AG20443 (cell line): Measurements from ENCODE around the gene DUOXA1.
"Not testable (repeated sequence)": the region's sequence is repeated elsewhere in the genome, so short reads cannot be mapped to it uniquely, and the experiment has no call there.

Source experiments
- DNase-seq: peaks from one replicate; pipeline ENCODE4 v3.0.0; 2012; ENCODE audit warnings: low spot score, mixed read lengths

The DUOXA1 gene

DNA sequence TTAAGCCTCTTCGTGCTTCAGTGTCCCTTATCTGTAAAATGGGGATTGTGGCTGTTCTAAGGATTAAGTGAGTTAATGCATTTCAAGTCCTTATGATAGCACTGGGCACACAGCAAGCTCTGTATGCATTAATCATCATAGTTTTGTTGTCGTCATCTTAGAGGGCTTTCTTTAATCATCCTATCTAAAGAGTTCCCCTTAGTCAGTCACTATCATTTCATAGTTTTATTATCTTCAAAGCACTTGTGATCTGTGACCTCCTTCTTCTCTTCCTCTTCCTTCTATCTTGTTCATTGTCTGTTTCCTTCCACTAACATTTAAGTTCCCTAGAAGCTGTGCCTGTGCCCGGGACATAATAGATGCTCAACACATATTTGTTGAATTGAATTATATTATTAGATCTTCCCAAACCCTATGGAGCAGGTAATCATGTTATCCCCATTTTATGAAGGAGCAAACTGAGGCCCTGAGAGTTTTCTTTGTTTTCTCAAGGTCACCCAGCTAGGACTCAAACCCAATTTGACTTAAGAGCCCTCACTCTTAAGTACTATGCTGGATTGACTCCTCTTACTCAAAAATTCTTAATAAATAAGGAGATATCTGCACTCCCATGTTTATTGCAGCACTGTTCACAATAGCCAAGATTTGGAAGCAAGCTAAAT is 39.8 kb downstream of the DUOXA1 start:
- DNase-seq: no peak

DNA sequence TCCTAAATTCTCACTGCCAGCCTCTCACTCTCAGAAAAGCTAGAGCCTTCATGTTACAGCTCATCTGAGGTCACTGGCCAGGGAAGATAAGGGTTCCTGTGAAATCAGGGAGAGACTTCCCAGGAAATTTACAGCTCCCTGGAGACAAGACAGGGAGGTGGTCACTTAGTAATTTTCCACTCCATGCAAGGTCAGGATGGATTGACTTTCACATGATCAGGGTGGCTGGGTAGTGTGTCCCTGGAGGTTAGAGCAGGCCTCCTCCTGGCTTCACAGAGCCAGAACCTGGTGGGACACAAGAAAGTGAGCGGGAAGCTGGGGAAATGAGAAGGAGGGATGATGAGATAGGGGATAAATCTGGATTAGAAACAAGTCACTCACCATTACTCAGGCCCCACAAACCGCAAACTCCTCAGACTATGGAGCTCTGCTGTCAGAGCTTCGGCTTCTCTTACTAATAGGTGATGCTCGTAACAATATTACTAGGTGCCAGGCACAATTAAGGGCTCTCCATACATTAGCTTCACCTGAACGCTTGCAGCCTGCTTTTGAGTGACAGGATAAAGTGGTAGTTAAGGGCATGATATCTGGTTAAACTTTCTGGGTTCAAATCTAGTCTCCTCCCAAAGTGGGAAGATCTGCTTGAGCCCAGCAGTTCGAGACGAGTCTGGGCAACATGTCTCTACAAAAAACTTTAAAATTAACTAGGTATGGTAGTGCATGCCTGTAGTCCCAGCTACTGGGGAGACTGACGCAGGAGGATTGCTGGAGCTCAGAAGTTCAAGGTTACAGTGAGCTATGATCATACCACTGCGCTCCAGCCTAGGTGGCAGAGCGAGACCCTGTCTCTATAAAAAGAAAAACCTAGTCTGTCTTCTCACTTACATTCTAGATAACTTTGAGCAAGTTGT is 40.6 kb downstream of the DUOXA1 start:
- peak; percentile 20 for DNase-seq

DNA sequence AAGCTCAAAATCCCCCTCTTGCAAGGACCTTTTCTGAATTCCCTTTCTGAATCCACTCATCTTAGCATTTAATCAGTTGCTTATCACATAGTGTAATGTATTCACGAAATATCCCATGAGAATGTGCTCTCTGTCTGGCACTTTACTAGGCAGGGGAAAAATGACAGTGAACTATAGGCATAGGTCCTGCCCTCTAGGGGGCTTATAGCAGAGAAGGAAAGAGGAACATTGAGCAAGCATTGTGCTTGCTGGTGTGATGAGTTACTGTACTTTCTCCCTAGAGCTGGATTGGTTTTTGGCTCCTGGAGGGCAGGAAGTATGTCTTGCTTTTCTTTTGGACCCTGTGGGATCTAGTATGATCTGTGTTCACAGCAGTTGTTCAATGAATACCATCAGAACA is 42.2 kb downstream of the DUOXA1 start:
- no peak for DNase-seq

DNA sequence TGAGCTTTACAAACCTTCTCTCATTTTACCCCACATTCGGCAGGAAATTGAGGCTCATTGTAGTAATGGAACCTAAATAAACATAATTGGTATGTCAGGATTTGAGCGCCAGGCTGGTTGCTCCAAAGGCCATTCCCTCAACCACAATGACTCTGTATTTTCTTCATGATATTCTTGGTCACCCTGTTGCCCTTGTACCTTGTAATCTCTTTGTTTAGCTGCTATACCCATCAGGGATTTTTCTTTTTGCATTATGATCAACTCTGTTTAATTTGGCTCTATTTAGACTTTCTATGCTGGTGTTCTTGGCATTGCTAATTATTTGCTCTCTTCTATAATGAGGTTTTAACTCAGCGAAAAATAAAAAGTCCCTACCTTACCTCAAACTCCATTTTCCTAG is 45.5 kb downstream of the DUOXA1 start:
- DNase-seq: no peak

DNA sequence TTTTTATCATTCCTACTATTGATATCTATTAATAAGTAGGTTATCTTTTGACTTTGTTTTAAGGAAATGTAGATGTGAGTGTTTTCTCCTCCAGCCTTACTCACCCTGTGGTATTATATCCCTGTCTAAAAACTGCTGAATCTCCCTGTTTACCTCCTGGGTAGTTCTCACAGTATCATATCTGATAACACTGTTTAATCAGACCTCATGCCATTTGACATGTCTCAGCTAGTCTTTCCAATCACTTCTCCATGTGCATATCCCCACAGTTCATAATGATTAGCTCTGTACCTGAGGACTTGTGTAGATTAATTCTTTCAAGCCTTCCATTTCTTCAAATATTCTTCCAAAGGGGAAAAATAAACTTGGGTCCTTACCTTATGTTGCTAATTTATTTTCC is 46.5 kb downstream of the DUOXA1 start:
- DNase-seq: no peak

DNA sequence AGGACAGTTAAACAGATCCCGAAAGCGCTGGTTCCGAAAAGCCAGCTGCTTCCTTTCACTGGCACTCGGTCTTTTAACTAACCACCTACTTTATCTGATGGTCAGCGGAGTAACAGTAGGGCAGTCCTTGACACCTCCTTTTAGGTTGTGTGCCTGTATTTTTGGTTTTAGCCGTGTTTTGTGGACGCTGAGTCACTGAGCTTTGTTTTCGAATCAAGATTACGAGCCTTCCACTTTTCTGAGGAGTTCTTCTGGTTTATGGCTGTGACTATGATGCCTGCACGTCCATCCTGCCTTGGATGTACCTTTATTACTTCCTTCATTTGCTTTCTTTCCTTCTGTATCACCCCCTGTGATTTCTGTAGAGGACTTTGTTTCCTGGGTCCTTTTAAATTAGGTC is 47.3 kb downstream of the DUOXA1 start:
- not testable (repeated sequence) for DNase-seq

DNA sequence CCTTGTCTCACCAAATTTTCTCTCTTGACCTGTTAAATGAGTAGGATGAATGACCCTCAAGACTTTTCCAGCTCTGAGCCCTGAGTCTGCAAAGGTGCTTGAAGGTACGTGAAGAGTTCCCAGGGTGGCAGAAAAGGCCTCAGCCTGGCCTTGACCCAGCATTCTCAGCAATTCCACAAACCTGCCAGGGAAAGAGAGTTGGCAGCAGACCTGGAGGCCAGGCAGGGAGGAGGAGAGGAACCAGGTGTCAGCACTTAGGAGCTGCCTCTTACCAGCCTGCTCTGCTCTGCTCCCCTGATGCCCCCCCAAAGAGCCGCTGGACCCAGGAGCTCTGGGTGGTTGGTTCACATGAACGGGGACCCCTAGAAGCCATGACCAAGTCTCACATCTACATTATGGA is 49.1 kb downstream of the DUOXA1 start:
- not testable (repeated sequence) for DNase-seq

DNA sequence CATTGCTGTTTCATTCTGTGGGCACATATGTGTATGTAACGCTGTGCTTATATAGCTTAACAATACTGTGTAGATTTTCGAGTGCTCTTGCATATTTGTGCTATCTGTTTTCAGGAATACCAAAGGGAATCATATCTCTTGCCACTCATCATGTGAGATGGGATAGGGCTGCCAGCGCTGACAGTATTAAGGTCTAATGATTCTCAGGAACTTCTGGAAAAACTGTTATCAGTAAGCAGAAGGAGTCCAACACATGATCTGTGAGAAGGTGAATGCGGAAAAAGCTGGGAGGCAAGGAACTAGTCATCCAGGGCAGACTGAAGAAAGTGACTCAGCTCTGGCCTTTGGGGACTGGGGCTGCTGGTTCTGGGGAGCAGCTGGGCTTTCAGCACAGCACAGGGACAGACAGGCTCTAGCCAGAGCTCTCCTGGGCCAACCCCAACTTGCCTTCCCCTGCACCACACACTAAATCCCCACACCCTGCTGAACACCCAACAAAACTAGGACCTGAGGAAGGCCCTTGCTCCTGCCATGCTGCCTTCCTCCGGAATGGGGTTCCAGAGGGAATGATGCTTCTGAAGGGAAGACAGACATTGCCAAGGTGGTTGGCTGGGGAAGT is 49.9 kb downstream of the DUOXA1 start:
- DNase-seq: not testable (repeated sequence)

DNA sequence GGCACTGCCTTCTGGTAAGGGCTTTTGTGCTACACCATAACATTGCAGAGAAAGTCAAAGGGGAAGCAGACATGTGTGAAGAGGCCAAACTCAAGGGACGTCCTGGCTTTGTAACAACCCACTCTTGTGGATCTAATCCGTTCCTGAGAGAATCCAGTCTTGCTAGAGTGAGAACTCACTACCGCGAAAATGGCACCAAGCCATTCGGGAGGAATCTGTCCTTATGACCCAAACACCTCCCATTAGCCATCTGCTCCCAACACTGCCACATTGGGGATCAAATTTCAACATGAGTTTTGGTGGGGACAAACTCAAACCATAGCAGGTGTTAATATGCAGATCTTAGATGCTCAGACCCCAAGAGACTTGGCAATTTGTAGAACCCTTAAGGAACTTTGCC is 50.5 kb downstream of the DUOXA1 start:
- not testable (repeated sequence) for DNase-seq

DNA sequence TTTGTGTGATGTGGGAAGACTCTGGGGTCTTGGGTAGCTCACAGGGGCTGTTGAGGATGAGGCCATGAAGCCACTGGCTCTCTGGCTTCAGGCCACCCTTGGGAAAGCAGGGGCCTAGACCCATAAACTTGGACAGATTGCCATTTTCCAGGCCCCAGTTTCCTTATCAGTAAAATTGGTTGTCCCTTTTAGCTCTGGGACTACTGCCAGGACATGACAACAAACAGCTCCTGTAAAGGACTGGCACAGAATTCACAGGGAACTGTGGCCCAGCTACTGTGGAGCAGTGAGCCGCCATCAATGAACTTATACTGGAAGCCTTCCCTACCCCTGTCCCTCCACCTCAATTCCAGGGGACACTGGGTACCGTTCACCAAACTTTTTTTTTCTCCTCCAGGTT is 52.3 kb downstream of the DUOXA1 start:
- DNase-seq: not testable (repeated sequence)

DNA sequence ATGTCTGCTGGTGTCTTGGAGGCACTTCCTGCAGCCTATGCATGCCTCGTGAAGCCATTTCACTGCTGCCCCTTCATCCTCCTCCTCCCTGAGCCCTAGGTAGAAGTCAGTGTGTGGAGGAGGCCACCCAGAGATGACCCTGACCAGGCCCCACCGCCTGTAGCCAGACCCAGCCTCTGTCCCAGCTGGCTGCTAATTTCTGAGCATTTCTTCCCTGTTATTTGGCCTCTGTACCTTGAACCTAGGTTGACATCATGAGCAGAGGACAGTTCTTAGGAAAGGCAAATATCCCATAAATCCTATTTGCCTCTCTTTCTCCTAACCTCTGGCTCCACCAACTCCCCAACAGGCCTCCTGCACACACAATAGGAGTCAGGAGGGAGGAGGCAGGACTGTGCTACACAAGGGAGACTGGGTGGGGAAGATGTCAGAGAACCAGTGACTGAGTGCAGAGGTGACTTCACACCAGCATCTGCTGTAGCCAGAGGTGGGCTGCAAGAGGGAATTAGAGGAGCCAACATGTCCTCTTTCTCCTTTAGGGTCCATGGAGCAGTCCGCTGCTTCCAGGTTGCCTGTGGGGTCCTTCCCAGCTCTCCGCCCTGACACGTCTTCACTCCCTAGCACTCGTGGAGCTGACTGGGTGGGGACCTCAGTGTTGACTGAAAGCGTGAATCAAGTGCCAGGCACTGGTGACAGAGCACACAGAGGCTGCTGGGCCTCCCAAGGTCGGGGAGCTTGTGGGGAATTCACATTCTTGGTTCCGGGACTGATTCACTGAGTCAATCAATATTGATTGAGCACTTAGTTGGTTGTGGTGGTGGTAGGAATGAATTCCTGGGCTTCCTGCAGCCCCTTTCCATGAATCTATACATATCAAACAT is 54.0 kb downstream of the DUOXA1 start:
- DNase-seq: not testable (repeated sequence)

DNA sequence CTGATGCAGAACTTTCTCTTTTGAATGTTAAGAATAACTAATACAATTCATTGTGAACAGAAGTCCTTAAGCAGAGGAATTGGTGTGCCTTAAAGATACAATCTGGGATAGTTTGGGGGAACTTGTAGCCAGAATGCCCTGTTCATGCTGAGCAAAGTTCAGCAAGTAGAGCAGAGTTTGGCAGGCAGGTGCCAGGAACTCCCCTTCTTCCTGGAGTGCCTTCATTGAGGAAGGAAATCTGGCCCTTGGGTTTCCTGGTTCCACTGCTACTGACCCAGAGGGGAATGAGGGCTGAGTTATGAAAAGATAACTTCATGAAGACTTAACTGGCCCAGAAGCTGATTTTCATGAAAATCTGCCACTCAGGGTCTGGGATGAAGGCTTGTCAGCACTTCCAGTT is 56.1 kb downstream of the DUOXA1 start:
- not testable (repeated sequence) for DNase-seq

DNA sequence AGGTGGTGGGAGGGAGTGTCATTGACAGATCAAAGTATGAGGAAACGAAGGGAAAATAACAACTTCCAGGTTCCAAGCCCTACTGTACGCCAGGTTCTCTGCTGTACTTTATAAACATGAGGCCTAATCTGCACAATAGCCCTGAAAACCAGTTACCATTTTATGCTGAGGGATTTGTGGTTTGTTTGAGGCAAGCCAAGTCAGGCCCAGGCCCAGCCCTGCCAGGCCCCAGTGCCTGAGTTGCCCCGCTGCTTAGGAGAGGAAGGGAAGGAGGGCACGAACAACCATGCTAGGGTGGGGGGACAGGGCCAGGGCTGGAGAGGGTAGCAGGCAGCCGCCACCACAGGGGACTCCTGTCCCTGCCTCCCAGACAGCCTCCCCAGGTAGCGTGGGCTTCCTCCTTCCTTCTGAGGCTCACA is 59.7 kb downstream of the DUOXA1 start:
- DNase-seq: not testable (repeated sequence)
